Progenitor cell of endocrine pancreas (in vitro differentiated cells): ENCODE results near the gene NHSL2. TPM values are rescaled to one million over a fixed set of nuclear protein-coding genes. Genes with fewer than 3 reads are reported as not detected.

Source experiments
- DNase-seq: peaks from one replicate; pipeline ENCODE4 v3.0.0; 2021; ENCODE audit warnings: low spot score; ENCODE audit not compliant: unreplicated experiment
- H3K27ac Mint-ChIP-seq: 2 replicates; pipeline ENCODE4 v1.8.0; 2021; ENCODE audit warnings: mild to moderate bottlenecking, moderate library complexity, mixed read lengths
- H3K27me3 Mint-ChIP-seq: 2 replicates; pipeline ENCODE4 v1.8.0; 2021; ENCODE audit warnings: mixed read lengths
- H3K36me3 Mint-ChIP-seq: 2 replicates; pipeline ENCODE4 v1.8.0; 2022; ENCODE audit warnings: mixed read lengths; ENCODE audit not compliant: insufficient read depth
- H3K4me1 Mint-ChIP-seq: 2 replicates; pipeline ENCODE4 v1.8.0; 2021; ENCODE audit warnings: low read depth, mixed read lengths
- H3K4me3 Mint-ChIP-seq: 2 replicates; pipeline ENCODE4 v1.8.0; 2021; ENCODE audit warnings: low read depth, mild to moderate bottlenecking, moderate library complexity, mixed read lengths
- H3K9me3 Mint-ChIP-seq: 2 replicates; pipeline ENCODE4 v1.8.0; 2021; ENCODE audit warnings: low read depth, mixed read lengths
- CTCF ChIP-seq: fragments of 200-600 bp; sonication (generic); IDR thresholded peaks from one replicate; pipeline ENCODE4 v1.5.0; 2021; ENCODE audit warnings: antibody characterized with exemption, mild to moderate bottlenecking; ENCODE audit not compliant: unreplicated experiment
- total RNA-seq: library from RNA; stranded (reverse); gene quantifications from 2 replicates; pipeline ENCODE4 v1.2.1, GENCODE V29; 2021

The NHSL2 gene
- total RNA-seq, 1 donor from 2014 or later: 3.4 TPM

GRCh38 chrX:71993371-71993770 lies 82.7 kb downstream of the NHSL2 start:
- DNase-seq: no peak

GRCh38 chrX:71994601-71995000 lies 84.0 kb downstream of the NHSL2 start:
- Mint-ChIP-seq H3K27ac (no peak overlapping the region), H3K4me3 (no peak overlapping the region), H3K4me1 (peaks cover 22% of the 10 kb centered on the region), H3K27me3 (no peaks in the 10 kb centered on the region), H3K9me3 (peaks cover 8% of the 10 kb centered on the region), H3K36me3 (no peaks in the 10 kb centered on the region)
- no peak for DNase-seq
- no peak for TF ChIP-seq CTCF

More at GRCh38 chrX:71993371-71993770, 82.7 kb downstream of the NHSL2 start:
- Mint-ChIP-seq H3K9me3 (peaks cover 12% of the 10 kb centered on the region), H3K27ac (no peak overlapping the region), H3K4me3 (no peak overlapping the region), H3K4me1 (peaks cover 22% of the 10 kb centered on the region), H3K36me3 (no peaks in the 10 kb centered on the region), H3K27me3 (no peaks in the 10 kb centered on the region)
- TF ChIP-seq CTCF: no peak

- peaks cover 22% of the 10 kb centered on the region for H3K4me1 Mint-ChIP-seq
- H3K4me3 Mint-ChIP-seq: no peak overlapping the region
- H3K27me3 Mint-ChIP-seq: no peaks in the 10 kb centered on the region
- no peak overlapping the region for H3K27ac Mint-ChIP-seq
- no peak for DNase-seq
- H3K9me3 Mint-ChIP-seq: peaks cover 8% of the 10 kb centered on the region
- no peak for TF ChIP-seq CTCF
- H3K36me3 Mint-ChIP-seq: no peaks in the 10 kb centered on the region
Observed at GRCh38 chrX:71995122-71995521, 84.5 kb downstream of the NHSL2 start.

- Mint-ChIP-seq H3K27me3 (no peaks in the 10 kb centered on the region), H3K4me1 (peaks cover 14% of the 10 kb centered on the region)
Observed at GRCh38 chrX:71996136-71996535, 85.5 kb downstream of the NHSL2 start.

GRCh38 chrX:71996826-71997225 lies 86.2 kb downstream of the NHSL2 start:
- DNase-seq: no peak
- H3K36me3 Mint-ChIP-seq: no peaks in the 10 kb centered on the region

More at GRCh38 chrX:71996136-71996535, 85.5 kb downstream of the NHSL2 start:
- Mint-ChIP-seq H3K9me3 (peaks cover 3% of the 10 kb centered on the region), H3K4me3 (no peak overlapping the region), H3K36me3 (no peaks in the 10 kb centered on the region), H3K27ac (no peak overlapping the region)
- no peak for TF ChIP-seq CTCF
- DNase-seq: no peak

More at GRCh38 chrX:71996826-71997225, 86.2 kb downstream of the NHSL2 start:
- peak overlapping the region; percentile 31 for H3K27ac Mint-ChIP-seq
- TF ChIP-seq CTCF: no peak
- H3K9me3 Mint-ChIP-seq: peaks cover 5% of the 10 kb centered on the region
- H3K4me1 Mint-ChIP-seq: peaks cover 10% of the 10 kb centered on the region
- H3K4me3 Mint-ChIP-seq: no peak overlapping the region
- H3K27me3 Mint-ChIP-seq: no peaks in the 10 kb centered on the region
